Rectal smooth muscle tissue (tissue), 1 donor: ENCODE results near the gene PRKAG2.
"Not testable (repeated sequence)": the region's sequence is repeated elsewhere in the genome, so short reads cannot be mapped to it uniquely, and the experiment has no call there.

ENCODE experiments used
- H3K27ac ChIP-seq: one replicate; pipeline ENCODE4 v1.7.0; 2013; ENCODE audit warnings: low read depth, low read length, inconsistent platforms
- H3K27me3 ChIP-seq: one replicate; pipeline ENCODE4 v1.7.0; 2013; ENCODE audit warnings: low read length; ENCODE audit not compliant: control insufficient read depth, insufficient read depth
- H3K36me3 ChIP-seq: one replicate; pipeline ENCODE4 v1.7.0; 2013; ENCODE audit warnings: low read length; ENCODE audit not compliant: control insufficient read depth, insufficient read depth
- H3K4me1 ChIP-seq: one replicate; pipeline ENCODE4 v1.7.0; 2013; ENCODE audit warnings: low read length; ENCODE audit not compliant: control insufficient read depth, insufficient read depth
- H3K4me3 ChIP-seq: one replicate; pipeline ENCODE4 v1.7.0; 2013; ENCODE audit warnings: low read length
- H3K9ac ChIP-seq: one replicate; pipeline ENCODE4 v1.7.0; 2013; ENCODE audit warnings: low read length

PRKAG2 gene

DNA sequence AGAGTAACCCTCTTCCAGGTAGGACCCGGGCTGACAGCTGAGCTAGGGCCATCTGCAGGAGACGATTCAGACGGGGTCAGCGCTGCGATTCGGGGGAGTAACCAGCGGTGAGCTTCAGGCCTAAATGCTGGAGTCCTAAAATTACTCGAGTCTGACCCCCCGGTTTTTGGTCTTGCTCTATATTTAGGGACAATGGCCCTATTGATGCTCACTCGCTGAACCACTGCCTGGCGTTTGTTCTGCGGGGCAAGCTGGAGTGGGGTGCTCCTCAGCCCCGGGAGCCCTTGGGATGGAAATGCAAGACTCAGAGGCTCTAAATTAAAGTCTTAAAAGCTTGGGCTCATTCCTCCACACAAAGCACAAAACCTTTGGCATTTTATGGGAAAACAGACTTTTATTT, 120.0 kb downstream of the PRKAG2 start:
- Histone ChIP-seq H3K36me3 (no peaks in the 10 kb centered on the region), H3K4me3 (no peak overlapping the region), H3K27me3 (no peaks in the 10 kb centered on the region), H3K4me1 (peaks cover 49% of the 10 kb centered on the region), H3K27ac (peak overlapping the region; percentile 43), H3K9ac (no peak overlapping the region)

DNA sequence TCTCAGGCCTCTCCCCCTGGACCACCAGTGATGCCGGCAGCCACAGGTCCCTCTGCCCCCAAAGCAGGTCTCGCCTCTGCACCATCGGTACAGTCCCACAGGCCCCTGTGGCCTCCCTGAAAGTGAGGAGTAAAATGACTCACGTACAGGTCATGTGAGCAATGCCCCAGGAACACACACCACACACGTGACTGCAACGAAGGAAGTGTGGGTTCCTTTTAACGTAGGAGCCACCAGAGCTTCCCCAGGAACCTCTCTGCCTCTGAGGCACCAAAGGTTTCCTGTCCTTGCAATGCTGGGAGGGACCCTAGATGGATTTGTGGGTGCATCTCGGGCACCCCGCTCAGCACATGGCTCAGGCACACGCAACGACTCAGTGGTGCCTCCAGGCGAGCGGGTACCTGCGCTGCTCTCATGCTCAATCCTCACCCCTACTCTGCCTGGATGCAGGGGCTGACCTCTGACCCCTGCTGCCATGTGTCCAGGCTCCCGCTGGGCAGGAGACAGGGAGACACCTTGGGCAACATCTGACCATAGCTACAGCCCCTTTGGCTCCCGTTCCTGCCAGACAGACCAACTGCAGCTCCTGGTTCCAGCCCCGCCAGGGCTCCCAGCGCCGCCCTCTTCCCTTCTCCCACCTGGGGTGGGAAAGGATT, 120.7 kb downstream of the PRKAG2 start:
- peak overlapping the region; percentile 48 for H3K27ac ChIP-seq
- no peak overlapping the region for H3K4me3 ChIP-seq
- H3K4me1 ChIP-seq, result peaks cover 49% of the 10 kb centered on the region
- no peaks in the 10 kb centered on the region for H3K27me3 ChIP-seq
- no peaks in the 10 kb centered on the region for H3K36me3 ChIP-seq
- H3K9ac ChIP-seq, result no peak overlapping the region

DNA sequence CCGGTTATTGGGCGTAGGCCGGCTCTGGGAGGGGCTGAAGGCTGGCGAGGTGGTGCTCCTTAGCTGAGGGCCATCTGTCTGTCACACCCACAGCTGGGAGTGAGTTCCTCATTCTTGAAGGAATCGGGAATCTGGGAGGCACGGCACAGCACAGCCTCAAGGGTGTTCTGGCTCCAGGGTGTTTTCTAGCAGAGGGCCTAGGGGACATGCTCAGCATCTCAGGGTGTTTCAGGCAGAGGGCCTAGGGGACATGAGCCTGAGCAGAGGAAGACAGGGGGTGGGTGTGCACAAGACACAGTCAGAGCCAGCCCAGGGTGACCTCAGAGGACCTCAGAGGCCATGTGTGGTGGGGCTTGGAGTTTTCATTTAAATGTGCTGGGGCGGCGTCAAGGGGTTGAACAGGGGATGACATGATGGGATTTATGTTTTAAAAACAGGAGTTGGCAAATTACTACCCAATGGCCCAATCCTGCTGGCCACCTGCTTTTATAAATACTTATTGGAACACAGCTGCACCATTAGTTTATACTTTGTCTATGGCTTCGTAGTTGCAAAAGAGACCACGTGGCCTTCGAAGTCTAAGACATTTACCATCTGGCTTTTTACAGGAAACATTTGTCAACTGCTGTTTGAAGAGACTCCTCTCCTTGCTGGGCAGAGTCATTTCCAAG, 121.6 kb downstream of the PRKAG2 start:
- Histone ChIP-seq H3K36me3 (no peaks in the 10 kb centered on the region), H3K4me1 (peaks cover 49% of the 10 kb centered on the region), H3K27me3 (no peaks in the 10 kb centered on the region), H3K27ac (peak overlapping the region; percentile 63), H3K9ac (no peak overlapping the region), H3K4me3 (no peak overlapping the region)

DNA sequence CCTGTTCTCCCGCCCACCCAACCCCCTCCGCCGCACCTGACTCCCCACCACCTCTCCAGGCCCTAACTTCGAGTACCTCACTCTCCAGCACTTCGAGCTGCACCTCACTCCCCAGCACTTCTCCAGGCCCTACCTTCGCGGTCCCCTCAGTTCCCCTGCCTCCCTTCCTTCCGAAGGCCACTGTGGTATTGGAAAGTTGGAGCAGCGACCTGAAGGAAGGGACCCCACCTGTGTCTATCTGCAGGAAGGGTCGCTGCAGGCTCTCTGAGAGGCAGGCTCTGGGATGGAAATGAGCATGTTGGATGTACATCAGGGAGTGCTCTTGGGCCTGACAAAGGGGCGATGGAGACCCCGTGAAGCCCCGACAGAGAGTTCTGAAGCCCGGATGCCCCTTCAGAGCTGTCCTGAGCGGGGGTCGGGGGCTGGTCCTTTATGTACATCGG, 122.2 kb downstream of the PRKAG2 start:
- peaks cover 49% of the 10 kb centered on the region for H3K4me1 ChIP-seq
- no peaks in the 10 kb centered on the region for H3K27me3 ChIP-seq
- no peak overlapping the region for H3K9ac ChIP-seq
- no peaks in the 10 kb centered on the region for H3K36me3 ChIP-seq
- peak overlapping the region; percentile 63 for H3K27ac ChIP-seq
- no peak overlapping the region for H3K4me3 ChIP-seq

DNA sequence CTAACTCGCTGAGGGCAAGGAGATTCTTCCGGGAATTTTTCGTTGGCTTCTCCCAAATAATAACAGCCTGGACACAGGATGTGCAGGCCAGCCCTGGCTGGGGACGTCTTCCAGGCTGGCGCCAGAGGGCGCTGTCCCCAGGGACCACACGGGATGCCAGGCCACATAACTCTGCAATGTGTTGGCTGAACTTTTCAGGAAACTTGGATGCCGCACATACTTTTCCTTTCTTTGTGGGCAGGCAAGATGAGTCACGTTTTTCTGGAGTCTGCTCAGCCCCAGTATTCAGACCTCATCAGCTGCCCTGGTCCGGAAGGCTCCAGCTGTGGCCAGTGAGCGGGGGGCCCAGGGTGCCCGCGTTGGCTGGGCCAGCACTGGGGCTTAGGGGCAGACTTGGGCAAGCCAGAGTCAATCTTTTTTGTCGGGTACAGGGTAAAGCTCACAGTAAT, 122.7 kb downstream of the PRKAG2 start:
- Histone ChIP-seq H3K27ac (peak overlapping the region; percentile 53), H3K4me1 (peaks cover 46% of the 10 kb centered on the region), H3K4me3 (no peak overlapping the region), H3K36me3 (no peaks in the 10 kb centered on the region), H3K9ac (no peak overlapping the region), H3K27me3 (no peaks in the 10 kb centered on the region)

DNA sequence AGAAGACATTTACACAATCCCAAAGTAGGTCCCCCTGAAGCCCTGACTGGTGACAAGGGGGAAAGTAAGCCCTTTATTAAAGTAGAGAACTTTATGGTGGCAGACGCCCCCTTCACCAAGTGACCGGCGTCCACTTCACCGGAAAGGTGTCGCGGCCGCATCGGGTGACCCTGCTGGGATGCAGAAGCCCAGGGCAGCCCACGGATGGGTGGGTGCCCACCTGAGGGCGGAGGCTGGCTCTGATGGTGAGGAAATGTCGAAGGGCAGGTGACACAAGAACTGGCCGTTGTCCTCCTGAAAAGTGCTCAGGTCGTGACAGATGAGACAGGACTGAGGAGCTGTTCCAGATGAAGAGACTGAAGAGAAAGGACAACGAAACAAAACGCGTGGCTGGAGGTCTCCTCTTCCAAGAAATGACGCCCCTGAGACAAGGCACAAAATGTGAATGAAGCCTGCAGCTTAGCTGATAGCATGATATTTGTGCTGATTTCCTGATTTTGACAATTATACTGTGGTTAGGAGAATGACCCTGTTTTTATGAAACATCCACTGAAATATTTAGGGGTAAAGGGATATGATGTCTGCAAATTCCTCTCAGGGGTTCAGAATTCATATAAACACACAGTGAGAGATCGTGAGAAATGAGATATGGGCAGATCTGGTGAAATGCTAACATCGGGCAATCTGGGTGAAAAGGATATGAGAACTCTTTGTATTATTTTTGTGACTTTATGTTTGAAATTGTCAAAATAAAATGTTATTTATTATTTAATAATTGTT, 123.9 kb downstream of the PRKAG2 start:
- no peaks in the 10 kb centered on the region for H3K36me3 ChIP-seq
- H3K4me1 ChIP-seq, result peaks cover 34% of the 10 kb centered on the region
- no peak overlapping the region for H3K4me3 ChIP-seq
- no peaks in the 10 kb centered on the region for H3K27me3 ChIP-seq
- H3K9ac ChIP-seq, result no peak overlapping the region
- H3K27ac ChIP-seq, result no peak overlapping the region

DNA sequence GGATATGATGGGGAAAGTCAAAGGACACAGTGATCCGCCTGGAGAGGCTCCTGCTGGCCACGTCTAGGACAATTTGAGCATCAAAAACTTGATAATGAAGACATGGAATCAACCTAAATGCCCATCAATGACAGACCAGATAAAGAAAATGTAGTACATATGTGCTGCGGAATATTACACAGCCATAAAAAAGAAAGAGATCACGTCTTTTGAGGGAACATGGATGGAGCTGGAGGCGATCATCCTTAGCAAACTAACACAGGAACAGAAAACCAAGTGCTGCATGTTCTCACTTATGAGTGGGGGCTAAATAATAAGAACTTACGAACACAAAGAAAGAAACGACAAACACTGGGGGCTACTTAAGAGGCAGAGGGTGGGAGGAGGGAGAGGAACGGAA, 124.9 kb downstream of the PRKAG2 start:
- no peaks in the 10 kb centered on the region for H3K27me3 ChIP-seq
- no peak overlapping the region for H3K4me3 ChIP-seq
- H3K36me3 ChIP-seq, result no peaks in the 10 kb centered on the region
- peaks cover 26% of the 10 kb centered on the region for H3K4me1 ChIP-seq
- H3K27ac ChIP-seq, result no peak overlapping the region
- H3K9ac ChIP-seq, result no peak overlapping the region

DNA sequence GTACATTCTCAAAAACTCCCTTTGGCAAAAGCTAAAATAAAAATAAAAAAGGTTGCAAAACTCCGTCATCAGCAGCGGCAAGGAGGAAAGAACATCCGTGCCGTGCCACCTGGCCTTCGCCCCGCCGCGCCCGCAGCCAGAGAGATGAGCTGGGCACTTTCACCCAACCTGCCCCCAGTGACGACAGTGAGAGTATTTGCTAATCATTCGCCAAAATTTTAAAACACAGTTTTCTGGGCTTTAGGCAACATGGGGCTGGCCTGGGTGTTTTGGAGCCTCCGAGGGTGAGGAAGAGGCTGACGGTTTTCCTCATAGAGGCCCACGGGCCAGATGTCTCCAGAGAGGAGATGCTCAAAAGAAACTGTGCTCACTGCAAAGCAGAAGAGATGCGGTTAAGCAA, 128.2 kb downstream of the PRKAG2 start:
- Histone ChIP-seq H3K36me3 (no peaks in the 10 kb centered on the region), H3K9ac (no peak overlapping the region), H3K27ac (no peak overlapping the region), H3K27me3 (no peaks in the 10 kb centered on the region), H3K4me1 (no peaks in the 10 kb centered on the region), H3K4me3 (no peak overlapping the region)

DNA sequence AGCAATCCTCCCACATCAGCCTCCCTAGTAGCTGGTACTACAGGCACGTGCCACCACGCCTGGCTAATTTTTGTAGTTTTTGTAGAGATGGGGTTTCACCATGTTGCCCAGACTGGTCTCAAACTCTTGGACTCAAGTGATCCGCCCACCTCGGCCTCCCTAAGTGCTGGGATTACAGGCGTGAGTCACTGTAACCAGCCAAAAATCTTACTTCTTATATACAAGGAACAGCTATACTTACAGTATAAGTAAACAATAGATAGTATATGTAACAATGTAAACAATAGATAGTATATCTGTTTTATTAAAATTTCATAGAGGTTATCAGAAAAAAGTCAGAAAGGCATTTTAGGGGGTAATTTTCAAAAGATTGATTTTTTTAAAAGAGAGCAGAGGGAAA, 128.9 kb downstream of the PRKAG2 start:
- H3K4me3 ChIP-seq, H3K27me3 ChIP-seq, H3K9ac ChIP-seq, H3K36me3 ChIP-seq, H3K4me1 ChIP-seq, H3K27ac ChIP-seq: not testable (repeated sequence)

DNA sequence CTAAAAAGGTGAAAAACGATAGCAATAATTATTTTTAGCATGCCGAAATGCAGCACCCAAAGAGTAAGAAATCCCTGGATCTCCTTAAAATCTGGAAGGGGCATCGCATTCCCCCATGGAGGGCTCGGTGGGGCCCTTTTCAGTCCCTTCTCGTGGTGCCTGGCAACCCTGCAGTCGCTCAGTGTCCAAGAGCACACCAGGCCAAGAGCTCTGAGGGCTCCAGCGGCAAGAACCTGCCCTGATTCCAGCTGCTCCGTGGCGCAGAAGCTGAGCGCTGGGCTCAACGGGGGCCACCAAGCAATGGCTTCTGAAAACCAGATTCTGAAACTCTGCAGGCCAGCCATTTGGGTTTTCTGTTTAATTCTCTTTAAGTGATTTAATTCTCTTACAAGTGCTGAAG, 131.2 kb downstream of the PRKAG2 start:
- H3K27me3 ChIP-seq, result no peaks in the 10 kb centered on the region
- no peak overlapping the region for H3K4me3 ChIP-seq
- no peaks in the 10 kb centered on the region for H3K36me3 ChIP-seq
- no peak overlapping the region for H3K9ac ChIP-seq
- no peak overlapping the region for H3K27ac ChIP-seq
- no peaks in the 10 kb centered on the region for H3K4me1 ChIP-seq

DNA sequence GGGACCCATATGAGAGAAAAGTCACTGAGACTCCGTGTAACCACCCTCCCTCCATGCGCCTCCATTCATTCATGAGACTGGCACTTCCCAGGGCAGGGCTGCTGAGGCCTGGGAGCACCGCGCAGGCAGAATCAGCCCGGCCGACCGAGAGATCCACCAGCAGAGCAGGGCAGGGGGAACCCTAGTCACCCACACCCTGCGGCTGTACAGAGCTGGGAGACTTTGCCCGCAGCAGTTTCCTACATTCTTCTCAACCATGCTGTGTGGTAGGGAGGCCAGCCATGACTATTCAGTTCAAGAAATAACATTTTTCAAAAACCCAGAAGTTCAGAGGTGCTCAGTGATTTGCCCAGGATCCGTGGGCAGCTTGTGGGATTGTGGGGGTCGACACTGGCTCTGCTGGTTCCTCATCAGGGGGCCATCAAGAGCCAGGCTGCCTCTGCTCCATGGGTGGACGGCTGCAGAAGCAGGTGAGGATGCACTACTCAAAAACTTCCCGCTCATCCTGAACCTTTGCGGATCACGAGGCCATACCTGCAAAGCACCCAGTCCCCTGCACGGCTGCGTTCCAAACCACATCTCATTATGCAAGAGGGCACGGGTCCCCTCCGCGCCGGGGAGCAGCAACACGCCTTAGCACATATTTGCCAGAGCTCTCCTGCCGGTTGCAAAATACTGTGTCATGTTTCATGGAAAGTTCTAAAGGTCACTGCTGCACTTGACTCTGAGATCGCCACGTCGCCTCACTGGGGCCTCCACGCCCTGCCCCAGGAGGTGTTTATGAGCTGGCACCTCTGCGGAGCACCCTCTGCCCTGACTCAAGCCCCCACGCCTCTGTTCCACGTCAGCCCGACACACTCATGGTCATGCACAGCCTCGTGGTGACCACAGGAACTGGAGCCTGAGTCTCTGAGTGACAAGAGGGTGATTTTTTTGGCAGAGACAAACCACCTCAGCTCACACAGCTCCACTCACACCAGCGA, 132.0 kb downstream of the PRKAG2 start:
- Histone ChIP-seq H3K4me1 (no peaks in the 10 kb centered on the region), H3K27ac (no peak overlapping the region), H3K9ac (no peak overlapping the region), H3K36me3 (no peaks in the 10 kb centered on the region), H3K4me3 (no peak overlapping the region), H3K27me3 (no peaks in the 10 kb centered on the region)
